Chondrocyte (in vitro differentiated cells): ENCODE data around the gene SGCA. TPM values are rescaled to one million over a fixed set of nuclear protein-coding genes. Genes with fewer than 3 reads are reported as not detected.
A peak's percentile ranks its signal among the peaks of the same experiment; 100 is the strongest.

Source experiments
- DNase-seq: peaks from one replicate; pipeline ENCODE4 v3.0.0; 2021; ENCODE audit warnings: mixed read lengths, low spot score
- H3K27ac Mint-ChIP-seq: one replicate; pipeline ENCODE4 v1.8.0; 2021; ENCODE audit warnings: mild to moderate bottlenecking, moderate library complexity, mixed read lengths; ENCODE audit not compliant: unreplicated experiment
- H3K27me3 Mint-ChIP-seq: 2 replicates; pipeline ENCODE4 v1.8.0; 2021; ENCODE audit warnings: low read depth, mixed read lengths
- H3K36me3 Mint-ChIP-seq: 2 replicates; pipeline ENCODE4 v1.8.0; 2021; ENCODE audit warnings: low read depth, mixed read lengths
- H3K4me1 Mint-ChIP-seq: 2 replicates; pipeline ENCODE4 v1.8.0; 2021; ENCODE audit warnings: low read depth, mild to moderate bottlenecking, mixed read lengths
- H3K4me3 Mint-ChIP-seq: one replicate; pipeline ENCODE4 v1.8.0; 2021; ENCODE audit warnings: mild to moderate bottlenecking, moderate library complexity, mixed read lengths; ENCODE audit not compliant: unreplicated experiment
- H3K9me3 Mint-ChIP-seq: 2 replicates; pipeline ENCODE4 v1.8.0; 2021; ENCODE audit warnings: low read depth, mixed read lengths
- CTCF ChIP-seq: fragments of 200-600 bp; sonication (generic); IDR thresholded peaks from 2 replicates; pipeline ENCODE4 v1.5.0; 2021; ENCODE audit warnings: antibody characterized with exemption, mild to moderate bottlenecking, moderate library complexity
- total RNA-seq: library from RNA; stranded (reverse); gene quantifications from 3 replicates; pipeline ENCODE4 v1.2.1, GENCODE V29; 2021

SGCA gene
- total RNA-seq, 1 donor from 2014 or later = 1.3 TPM

GRCh38 chr17:50171371-50172071 lies 5.7 kb downstream of the SGCA start:
- no peaks in the 10 kb centered on the region for H3K27me3 Mint-ChIP-seq
- H3K9me3 Mint-ChIP-seq = no peaks in the 10 kb centered on the region
- H3K4me3 Mint-ChIP-seq = no peak overlapping the region
- no peak for TF ChIP-seq CTCF
- peak overlapping the region; percentile 69 for H3K27ac Mint-ChIP-seq
- peaks cover 7% of the 10 kb centered on the region for H3K36me3 Mint-ChIP-seq
- peaks cover 57% of the 10 kb centered on the region for H3K4me1 Mint-ChIP-seq
- no peak for DNase-seq

GRCh38 chr17:50172130-50172529 lies 6.3 kb downstream of the SGCA start:
- Mint-ChIP-seq H3K4me1 (peaks cover 63% of the 10 kb centered on the region), H3K9me3 (no peaks in the 10 kb centered on the region), H3K27me3 (no peaks in the 10 kb centered on the region), H3K36me3 (peaks cover 7% of the 10 kb centered on the region), H3K4me3 (no peak overlapping the region), H3K27ac (peak overlapping the region; percentile 32)
- no peak for TF ChIP-seq CTCF
- no peak for DNase-seq

GRCh38 chr17:50172936-50173334 lies 7.1 kb downstream of the SGCA start:
- H3K27me3 Mint-ChIP-seq = no peaks in the 10 kb centered on the region
- peaks cover 71% of the 10 kb centered on the region for H3K4me1 Mint-ChIP-seq
- H3K4me3 Mint-ChIP-seq = peak overlapping the region; percentile 19
- no peak for TF ChIP-seq CTCF
- no peak for DNase-seq
- H3K27ac Mint-ChIP-seq = peak overlapping the region; percentile 96
- H3K36me3 Mint-ChIP-seq = peaks cover 7% of the 10 kb centered on the region
- H3K9me3 Mint-ChIP-seq = no peaks in the 10 kb centered on the region

- Mint-ChIP-seq H3K36me3 (peaks cover 7% of the 10 kb centered on the region), H3K27me3 (no peaks in the 10 kb centered on the region), H3K9me3 (no peaks in the 10 kb centered on the region), H3K4me1 (peaks cover 76% of the 10 kb centered on the region), H3K4me3 (peak overlapping the region; percentile 19), H3K27ac (peak overlapping the region; percentile 96)
- DNase-seq = no peak
- no peak for TF ChIP-seq CTCF
Observed at GRCh38 chr17:50173335-50173941, 7.6 kb downstream of the SGCA start.

GRCh38 chr17:50174444-50174843 lies 8.6 kb downstream of the SGCA start:
- Mint-ChIP-seq H3K36me3 (peaks cover 7% of the 10 kb centered on the region), H3K27ac (peak overlapping the region; percentile 99), H3K4me3 (no peak overlapping the region), H3K27me3 (no peaks in the 10 kb centered on the region), H3K4me1 (peaks cover 76% of the 10 kb centered on the region), H3K9me3 (no peaks in the 10 kb centered on the region)
- DNase-seq = no peak
- no peak for TF ChIP-seq CTCF
